KMS-11 (cell line): Measurements from ENCODE around the gene SYT9.

Experiments used
- H2AFZ ChIP-seq: fragments of 200-600 bp; sonication (generic); 2 replicates; pipeline ENCODE4 v1.6.1; 2016; ENCODE audit warnings: antibody characterized with exemption, mixed run types, low read depth
- H3K27ac ChIP-seq: fragments of 200-600 bp; sonication (generic); 2 replicates; pipeline ENCODE4 v1.6.1; 2016; ENCODE audit warnings: mild to moderate bottlenecking, mixed run types
- H3K27me3 ChIP-seq: fragments of 200-600 bp; sonication (generic); 2 replicates; pipeline ENCODE4 v1.6.1; 2017; ENCODE audit warnings: mild to moderate bottlenecking, low read depth, mixed run types, moderate library complexity; ENCODE audit not compliant: insufficient read depth
- H3K36me3 ChIP-seq: fragments of 200-600 bp; sonication (generic); 2 replicates; pipeline ENCODE4 v1.6.1; 2017; ENCODE audit warnings: mild to moderate bottlenecking, mixed run types; ENCODE audit not compliant: insufficient read depth
- H3K4me1 ChIP-seq: fragments of 200-600 bp; sonication (generic); 2 replicates; pipeline ENCODE4 v1.6.1; 2016; ENCODE audit warnings: mild to moderate bottlenecking, low read depth, mixed run types; ENCODE audit not compliant: poor library complexity, severe bottlenecking
- H3K4me2 ChIP-seq: fragments of 200-600 bp; sonication (generic); 2 replicates; pipeline ENCODE4 v1.7.0; 2016; ENCODE audit warnings: mild to moderate bottlenecking, mixed run types
- H3K4me3 ChIP-seq: fragments of 200-600 bp; sonication (generic); IDR thresholded peaks from 2 replicates; pipeline ENCODE4 v1.6.1; 2017; ENCODE audit warnings: low read depth, low read length, mixed read lengths; ENCODE audit not compliant: insufficient read depth
- H3K79me2 ChIP-seq: fragments of 200-600 bp; sonication (generic); 2 replicates; pipeline ENCODE4 v1.6.1; 2016; ENCODE audit warnings: low read depth, mixed run types; ENCODE audit not compliant: insufficient read depth
- H3K9ac ChIP-seq: fragments of 200-600 bp; sonication (generic); 2 replicates; pipeline ENCODE4 v1.6.1; 2016; ENCODE audit warnings: mild to moderate bottlenecking, mixed run types
- H4K20me1 ChIP-seq: fragments of 200-600 bp; sonication (generic); 2 replicates; pipeline ENCODE4 v1.6.1; 2016; ENCODE audit warnings: mild to moderate bottlenecking, mixed run types; ENCODE audit not compliant: insufficient read depth
- TF ChIP-seq, protein P1 (sequence below): fragments of 200-600 bp; sonication (generic); conservative IDR thresholded peaks from 2 replicates; pipeline ENCODE4 v1.6.1; 2017; ENCODE audit warnings: low read depth, mild to moderate bottlenecking, antibody characterized with exemption, low read length, moderate library complexity, mixed read lengths

Gene SYT9

DNA sequence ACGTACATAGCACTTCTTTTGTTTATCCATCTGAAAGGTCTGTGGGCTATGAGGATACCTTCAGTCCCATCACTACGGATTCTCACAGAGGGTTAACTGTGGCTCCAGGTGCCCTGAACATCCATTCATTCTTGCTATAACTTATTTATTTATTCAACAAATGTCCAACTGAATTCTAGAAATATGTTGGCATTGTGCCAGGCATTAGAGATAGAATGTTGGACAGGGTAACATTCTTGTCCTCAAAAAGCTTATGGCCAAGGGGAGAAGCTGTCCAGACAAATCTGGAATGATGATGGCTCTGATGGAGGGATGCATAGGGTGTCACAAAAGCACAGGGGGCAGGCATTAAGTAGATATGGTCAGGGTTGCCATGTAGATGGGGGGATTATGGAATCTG, 242.0 kb downstream of the SYT9 start:
- Histone ChIP-seq H3K4me3 (no peak overlapping the region), H3K27ac (no peak overlapping the region), H3K4me1 (no peaks in the 10 kb centered on the region), H3K4me2 (no peak overlapping the region), H3K79me2 (no peaks in the 10 kb centered on the region), H3K27me3 (no peaks in the 10 kb centered on the region), H2AFZ (no peak overlapping the region), H4K20me1 (no peaks in the 10 kb centered on the region), H3K9ac (no peak overlapping the region), H3K36me3 (no peaks in the 10 kb centered on the region)
- TF ChIP-seq, protein P1, sequence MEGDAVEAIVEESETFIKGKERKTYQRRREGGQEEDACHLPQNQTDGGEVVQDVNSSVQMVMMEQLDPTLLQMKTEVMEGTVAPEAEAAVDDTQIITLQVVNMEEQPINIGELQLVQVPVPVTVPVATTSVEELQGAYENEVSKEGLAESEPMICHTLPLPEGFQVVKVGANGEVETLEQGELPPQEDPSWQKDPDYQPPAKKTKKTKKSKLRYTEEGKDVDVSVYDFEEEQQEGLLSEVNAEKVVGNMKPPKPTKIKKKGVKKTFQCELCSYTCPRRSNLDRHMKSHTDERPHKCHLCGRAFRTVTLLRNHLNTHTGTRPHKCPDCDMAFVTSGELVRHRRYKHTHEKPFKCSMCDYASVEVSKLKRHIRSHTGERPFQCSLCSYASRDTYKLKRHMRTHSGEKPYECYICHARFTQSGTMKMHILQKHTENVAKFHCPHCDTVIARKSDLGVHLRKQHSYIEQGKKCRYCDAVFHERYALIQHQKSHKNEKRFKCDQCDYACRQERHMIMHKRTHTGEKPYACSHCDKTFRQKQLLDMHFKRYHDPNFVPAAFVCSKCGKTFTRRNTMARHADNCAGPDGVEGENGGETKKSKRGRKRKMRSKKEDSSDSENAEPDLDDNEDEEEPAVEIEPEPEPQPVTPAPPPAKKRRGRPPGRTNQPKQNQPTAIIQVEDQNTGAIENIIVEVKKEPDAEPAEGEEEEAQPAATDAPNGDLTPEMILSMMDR: no peak

DNA sequence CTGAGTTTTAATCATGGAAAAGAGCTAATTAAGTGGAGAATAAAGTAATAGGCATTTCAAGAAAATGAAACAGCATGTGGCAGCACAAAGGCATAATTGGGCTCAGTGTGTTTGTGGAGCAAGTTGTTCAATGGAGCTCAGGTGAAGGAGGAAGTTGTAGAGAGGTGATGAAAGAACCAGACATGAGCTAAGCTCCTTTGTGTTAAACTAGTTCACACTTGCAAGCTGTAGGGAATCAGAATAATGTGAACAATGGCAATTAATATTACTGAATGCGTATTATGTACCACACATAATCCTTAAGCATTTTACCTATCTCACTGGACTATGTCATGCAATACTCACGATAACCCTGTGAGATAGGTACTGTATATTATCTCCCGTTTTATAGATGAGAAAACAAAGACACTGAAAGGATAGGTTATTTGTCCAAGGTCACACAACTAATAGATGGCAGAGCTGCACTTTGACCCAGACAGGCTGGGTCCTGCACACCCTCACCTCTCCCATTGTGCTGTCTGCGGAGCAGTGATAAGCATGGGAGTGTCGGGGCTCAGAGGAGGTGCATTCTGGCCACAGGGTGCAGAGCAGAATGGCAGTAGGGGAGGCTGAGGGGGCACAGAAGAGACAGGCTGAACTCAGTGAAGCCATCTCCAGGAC, 242.5 kb downstream of the SYT9 start:
- Histone ChIP-seq H3K27ac (no peak overlapping the region), H3K4me2 (no peak overlapping the region), H2AFZ (no peak overlapping the region), H3K4me3 (no peak overlapping the region), H3K36me3 (no peaks in the 10 kb centered on the region), H3K4me1 (no peaks in the 10 kb centered on the region), H4K20me1 (no peaks in the 10 kb centered on the region), H3K27me3 (no peaks in the 10 kb centered on the region), H3K9ac (no peak overlapping the region), H3K79me2 (no peaks in the 10 kb centered on the region)
- TF ChIP-seq, protein P1: no peak

DNA sequence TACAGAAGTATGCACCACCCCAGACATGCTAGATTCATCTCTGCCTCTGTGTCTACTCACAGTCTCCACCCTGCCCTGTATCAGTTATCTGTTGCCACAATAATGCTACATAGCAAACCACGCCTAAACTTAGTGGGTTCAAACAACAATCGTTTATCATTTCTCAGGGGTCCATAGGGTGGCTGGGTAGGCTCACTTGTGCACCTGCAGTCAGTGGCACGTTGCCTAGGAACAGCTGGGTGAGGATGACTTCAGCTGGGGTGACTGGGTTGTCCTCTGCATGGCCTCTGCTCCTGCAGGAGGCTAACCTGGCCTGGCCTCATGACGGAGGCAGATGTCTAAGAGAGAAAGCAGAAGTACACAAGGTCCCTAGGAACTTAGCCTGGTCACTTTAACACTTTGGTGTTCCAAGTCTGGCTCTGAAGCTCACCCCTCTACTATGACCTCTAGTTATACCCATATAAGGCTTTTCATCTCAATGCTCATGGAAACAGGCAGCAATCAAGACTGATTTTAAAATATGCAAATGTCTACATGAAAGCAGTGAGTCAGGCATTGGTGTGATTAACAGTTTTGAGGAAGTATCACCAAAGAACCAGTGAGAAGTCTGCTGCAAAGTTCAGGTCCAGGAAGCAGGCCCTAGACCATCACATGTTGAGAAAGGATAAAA, 244.3 kb downstream of the SYT9 start:
- no peaks in the 10 kb centered on the region for H3K27me3 ChIP-seq
- H4K20me1 ChIP-seq: no peaks in the 10 kb centered on the region
- H3K4me1 ChIP-seq: no peaks in the 10 kb centered on the region
- TF ChIP-seq, protein P1: no peak
- H3K27ac ChIP-seq: no peak overlapping the region
- H3K4me2 ChIP-seq: no peak overlapping the region
- H3K79me2 ChIP-seq: no peaks in the 10 kb centered on the region
- H3K36me3 ChIP-seq: no peaks in the 10 kb centered on the region
- H3K9ac ChIP-seq: no peak overlapping the region
- no peak overlapping the region for H2AFZ ChIP-seq
- no peak overlapping the region for H3K4me3 ChIP-seq

DNA sequence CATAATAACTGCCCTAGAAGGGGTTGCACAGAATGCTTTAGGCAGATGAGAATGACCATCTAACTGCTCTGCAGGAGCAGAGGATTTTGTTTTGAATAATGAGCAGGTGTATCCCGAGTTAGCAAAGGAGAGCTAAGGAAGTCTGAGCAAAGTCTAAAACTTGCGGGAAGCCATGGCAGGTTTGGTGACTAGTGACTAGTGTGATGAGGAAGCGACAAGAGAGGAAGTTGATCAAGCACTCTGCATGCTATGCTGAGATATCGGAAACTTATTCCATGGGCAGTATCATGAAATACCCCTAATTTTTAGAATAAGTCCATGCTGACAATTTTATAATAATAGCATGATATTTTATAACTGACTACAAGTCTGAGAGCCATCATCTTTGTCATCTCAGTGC, 246.5 kb downstream of the SYT9 start:
- TF ChIP-seq, protein P1: no peak
- no peaks in the 10 kb centered on the region for H4K20me1 ChIP-seq

More for the DNA sequence above, 246.5 kb downstream of the SYT9 start:
- no peak overlapping the region for H3K4me2 ChIP-seq
- no peak overlapping the region for H3K4me3 ChIP-seq
- H3K27me3 ChIP-seq: no peaks in the 10 kb centered on the region
- H3K27ac ChIP-seq: no peak overlapping the region
- H2AFZ ChIP-seq: no peak overlapping the region
- H3K79me2 ChIP-seq: no peaks in the 10 kb centered on the region
- H3K4me1 ChIP-seq: no peaks in the 10 kb centered on the region
- no peaks in the 10 kb centered on the region for H3K36me3 ChIP-seq
- H3K9ac ChIP-seq: no peak overlapping the region
